Stimulated activated CD4-positive, alpha-beta T cell treated with anti-CD3 and anti-CD28 coated beads, Interleukin-1b, Interleukin-23, amount 100 ng/mL, for 1 hour (primary cell): ENCODE results near the gene PRAC2.

Experiments used
- DNase-seq, 2 donors: peaks; one replicate each; pipeline ENCODE4 v3.0.0-alpha.2; 2020; ENCODE audit warnings: low read depth in 2 of 2

Gene PRAC2

GRCh38 chr17:48734333-48735061 is 11.5 kb downstream of the PRAC2 start:
- no peak for DNase-seq

- no peak for DNase-seq
Measured at GRCh38 chr17:48735062-48735351, 12.0 kb downstream of the PRAC2 start.

GRCh38 chr17:48737330-48738043 is 14.5 kb downstream of the PRAC2 start:
- DNase-seq = no peak

GRCh38 chr17:48738424-48738802 is 15.4 kb downstream of the PRAC2 start:
- DNase-seq = no peak

- no peak for DNase-seq
Measured at GRCh38 chr17:48738803-48739526, 16.0 kb downstream of the PRAC2 start.

- no peak for DNase-seq
Measured at GRCh38 chr17:48740537-48740936, 17.6 kb downstream of the PRAC2 start.

- DNase-seq = no peak
Measured at GRCh38 chr17:48745381-48746275, 22.6 kb downstream of the PRAC2 start.

- DNase-seq = no peak
Measured at GRCh38 chr17:48746916-48747444, 24.0 kb downstream of the PRAC2 start.

GRCh38 chr17:48747445-48748363 is 24.7 kb downstream of the PRAC2 start:
- DNase-seq = no peak

GRCh38 chr17:48748718-48749566 is 26.0 kb downstream of the PRAC2 start:
- no peak for DNase-seq

GRCh38 chr17:48749621-48750553 is 26.9 kb downstream of the PRAC2 start:
- DNase-seq = no peak

GRCh38 chr17:48751172-48751571 is 28.2 kb downstream of the PRAC2 start:
- DNase-seq = no peak

GRCh38 chr17:48751733-48752398 is 28.9 kb downstream of the PRAC2 start:
- no peak for DNase-seq

- DNase-seq = no peak
Measured at GRCh38 chr17:48752399-48753288, 29.7 kb downstream of the PRAC2 start.

GRCh38 chr17:48753794-48754499 is 31.0 kb downstream of the PRAC2 start:
- no peak for DNase-seq
